ENCODE data around the gene SLC5A5. TPM values are rescaled to one million over a fixed set of nuclear protein-coding genes. Genes with fewer than 3 reads are reported as not detected.

Gene SLC5A5
- total RNA-seq, 1 experiment from 2014 or later = not detected

DNA sequence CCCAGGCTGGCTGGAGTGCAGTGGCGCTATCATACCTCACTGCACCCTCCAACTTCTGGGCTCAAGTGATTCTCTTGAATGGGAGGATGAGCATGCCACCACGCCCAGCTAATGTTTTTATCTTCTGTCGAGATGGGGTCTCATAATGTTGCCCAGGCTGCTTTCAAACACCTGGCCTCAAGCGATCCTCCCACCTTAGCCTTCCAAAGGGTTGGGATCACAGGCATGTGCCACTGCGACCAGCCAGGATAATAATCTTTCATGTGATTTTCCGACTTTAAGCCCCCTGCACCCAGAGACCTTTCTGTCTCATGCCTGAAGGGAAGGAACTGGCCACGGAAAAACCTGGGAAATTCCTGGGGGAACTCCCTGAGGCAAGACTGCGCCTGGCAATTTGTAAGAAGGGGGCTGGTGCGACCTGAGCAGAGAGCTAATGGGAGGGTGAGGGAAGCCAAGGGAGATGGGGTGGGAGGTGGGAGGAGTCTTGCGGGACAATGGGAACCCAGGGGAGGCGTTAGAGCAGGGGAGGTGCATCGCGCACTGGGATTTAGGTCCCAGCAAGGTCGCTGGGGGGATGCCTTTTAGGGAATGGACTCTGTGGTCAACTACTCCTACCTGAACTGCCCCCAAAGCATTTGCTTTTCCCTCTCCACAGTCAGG lies 59.9 kb downstream of the SLC5A5 start:
- Mint-ChIP-seq H3K36me3 (ENCODE audit: insufficient read depth, unreplicated experiment) (peaks cover 7% of the 10 kb centered on the region), H3K4me3 (ENCODE audit: unreplicated experiment) (peak overlapping the region; percentile 95), H3K9me3 (ENCODE audit: unreplicated experiment) (no peaks in the 10 kb centered on the region), H3K27me3 (ENCODE audit: insufficient read depth, unreplicated experiment) (no peaks in the 10 kb centered on the region), H3K4me1 (ENCODE audit: insufficient read depth, unreplicated experiment) (peaks cover 6% of the 10 kb centered on the region), H3K27ac (ENCODE audit: low read depth, unreplicated experiment) (no peak overlapping the region)
- POLR2A ChIA-PET = interaction anchor here (0.9 to 6.3 kb wide), 9 partner anchors 26 to 379 kb away, joined by 3 to 223 read pairs (median 15); partner anchors contain the start of genes RPL18A and SLC5A5
- no peak for DNase-seq (ENCODE audit: unreplicated experiment)
- intact Hi-C loops (cut with micrococcal nuclease) = loop anchor here (1.0 kb wide), 2 partner anchors 61 to 72 kb away; partner anchors contain the start of gene RPL18A
- CTCF ChIA-PET = interaction anchor here (0.7 to 4.8 kb wide), 11 partner anchors 26 to 76 kb away, joined by 3 to 90 read pairs (median 7); partner anchors contain the start of genes RPL18A and SLC5A5
- TF ChIP-seq, protein P1, sequence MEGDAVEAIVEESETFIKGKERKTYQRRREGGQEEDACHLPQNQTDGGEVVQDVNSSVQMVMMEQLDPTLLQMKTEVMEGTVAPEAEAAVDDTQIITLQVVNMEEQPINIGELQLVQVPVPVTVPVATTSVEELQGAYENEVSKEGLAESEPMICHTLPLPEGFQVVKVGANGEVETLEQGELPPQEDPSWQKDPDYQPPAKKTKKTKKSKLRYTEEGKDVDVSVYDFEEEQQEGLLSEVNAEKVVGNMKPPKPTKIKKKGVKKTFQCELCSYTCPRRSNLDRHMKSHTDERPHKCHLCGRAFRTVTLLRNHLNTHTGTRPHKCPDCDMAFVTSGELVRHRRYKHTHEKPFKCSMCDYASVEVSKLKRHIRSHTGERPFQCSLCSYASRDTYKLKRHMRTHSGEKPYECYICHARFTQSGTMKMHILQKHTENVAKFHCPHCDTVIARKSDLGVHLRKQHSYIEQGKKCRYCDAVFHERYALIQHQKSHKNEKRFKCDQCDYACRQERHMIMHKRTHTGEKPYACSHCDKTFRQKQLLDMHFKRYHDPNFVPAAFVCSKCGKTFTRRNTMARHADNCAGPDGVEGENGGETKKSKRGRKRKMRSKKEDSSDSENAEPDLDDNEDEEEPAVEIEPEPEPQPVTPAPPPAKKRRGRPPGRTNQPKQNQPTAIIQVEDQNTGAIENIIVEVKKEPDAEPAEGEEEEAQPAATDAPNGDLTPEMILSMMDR (IDR thresholded peaks at IDR 0.05; ENCODE audit: unreplicated experiment) = no peak
- no TSS peak for BruUV-seq (replicated peaks)

DNA sequence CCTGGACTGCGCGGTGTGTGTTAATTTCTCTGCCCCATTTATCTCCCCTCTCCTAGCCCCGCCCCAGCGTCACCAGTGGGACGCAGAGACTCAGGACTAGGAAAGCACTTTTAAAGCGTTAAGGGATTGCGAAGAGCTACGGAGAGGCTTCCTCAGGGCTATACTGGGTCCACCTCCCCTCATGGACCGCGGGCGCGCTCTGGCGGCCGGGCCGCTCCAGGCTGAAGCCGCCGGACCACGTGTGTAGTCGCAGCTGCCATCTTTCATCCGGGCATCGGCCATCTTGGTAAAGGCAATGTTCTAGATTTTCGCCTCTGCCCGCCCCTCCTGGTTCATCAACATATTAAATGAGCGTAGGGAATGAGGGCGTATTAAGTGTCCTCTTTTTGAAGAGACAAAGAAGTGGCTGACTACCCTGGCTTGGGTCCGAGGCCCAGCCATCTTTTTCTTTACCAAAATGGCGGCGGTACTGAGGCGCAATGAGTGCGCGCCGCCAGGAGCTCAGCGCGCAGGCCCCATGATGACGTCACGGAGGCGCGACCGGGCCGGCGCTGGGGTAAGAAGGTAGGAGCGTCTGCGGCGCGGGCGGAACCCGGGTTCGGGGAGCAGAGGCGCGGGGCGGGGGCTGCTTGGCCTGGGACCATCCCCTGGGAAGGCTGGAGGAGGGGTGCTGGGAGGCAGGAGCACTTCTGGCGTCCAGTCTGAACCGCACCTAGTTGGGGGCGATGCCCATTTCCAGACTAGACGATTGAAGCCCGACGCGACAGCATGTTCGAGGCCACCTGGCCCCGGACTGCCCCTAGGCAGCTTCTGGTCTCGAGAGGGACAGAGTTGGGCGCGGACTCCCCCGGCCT lies 61.0 kb downstream of the SLC5A5 start, which contains the start of gene CCDC124:
CCDC124 (plus strand) TSS at position 531 of the 854 bp plus-strand sequence. CDS start 3,406 bp downstream, outside the sequence.
- Mint-ChIP-seq H3K4me3 (ENCODE audit: unreplicated experiment) (peak within 1 kb of the TSS; percentile 95), H3K36me3 (ENCODE audit: insufficient read depth, unreplicated experiment) (peaks cover 7% of the 10 kb centered on the region), H3K27me3 (ENCODE audit: insufficient read depth, unreplicated experiment) (no peaks in the 10 kb centered on the region), H3K27ac (ENCODE audit: low read depth, unreplicated experiment) (peak within 1 kb of the TSS; percentile 99), H3K4me1 (ENCODE audit: insufficient read depth, unreplicated experiment) (peaks cover 6% of the 10 kb centered on the region), H3K9me3 (ENCODE audit: unreplicated experiment) (no peaks in the 10 kb centered on the region)
- CTCF ChIA-PET = interaction anchor here (0.6 to 4.8 kb wide), 19 partner anchors 10 to 522 kb away, joined by 3 to 90 read pairs (median 5); partner anchors contain the start of genes RPL18A and SLC5A5
- intact Hi-C loops (cut with micrococcal nuclease) = loop anchor here (1.0 kb wide), 2 partner anchors 62 to 73 kb away; partner anchors contain the start of gene RPL18A
- DNase-seq (ENCODE audit: unreplicated experiment) = peak; percentile 94
- TF ChIP-seq, protein P1 (IDR thresholded peaks at IDR 0.05; ENCODE audit: unreplicated experiment) = peak; percentile 98
- POLR2A ChIA-PET = interaction anchor here (0.5 to 6.3 kb wide), 35 partner anchors 9 to 673 kb away, joined by 3 to 223 read pairs (median 4); partner anchors contain the start of genes ARRDC2, ELL, GTPBP3 and MAP1S
- TSS peak; percentile 76 for BruUV-seq (replicated peaks)

DNA sequence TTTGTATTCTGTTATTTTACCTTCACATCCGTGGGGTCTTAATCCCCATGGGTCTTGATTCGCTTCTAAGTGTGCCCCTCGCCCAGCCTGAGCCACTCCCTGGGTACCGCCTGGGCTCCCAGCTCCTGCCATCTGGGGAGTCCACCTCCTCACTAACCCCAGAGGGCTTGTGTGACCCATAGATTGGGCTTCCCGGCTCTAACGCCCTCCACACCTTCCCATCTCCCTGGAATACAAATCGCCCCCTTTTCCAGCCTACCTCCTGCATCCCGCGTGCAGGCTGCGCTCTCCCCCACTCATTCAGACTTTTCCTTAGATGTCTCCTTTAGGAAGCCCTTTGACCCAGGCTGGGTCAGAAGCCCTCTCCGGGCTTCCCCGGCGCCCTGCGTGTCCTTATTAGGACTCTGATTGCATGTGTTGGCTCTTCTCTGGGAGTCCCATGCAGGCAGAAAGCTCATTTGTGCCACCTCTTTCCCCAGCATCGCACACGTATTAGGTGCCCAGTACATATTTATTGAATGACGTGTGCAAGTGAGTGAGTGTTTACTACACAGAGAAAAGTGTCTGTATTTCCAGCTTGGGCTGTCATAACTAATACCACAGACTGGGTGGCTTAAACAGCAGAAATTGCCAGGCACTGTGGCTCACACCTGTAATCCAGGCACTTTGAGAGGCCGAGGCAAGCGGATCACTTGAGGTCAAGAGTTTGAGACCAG lies 61.8 kb downstream of the SLC5A5 start:
- H3K27me3 Mint-ChIP-seq (ENCODE audit: insufficient read depth, unreplicated experiment) = no peaks in the 10 kb centered on the region
- DNase-seq (ENCODE audit: unreplicated experiment) = peak; percentile 66
- TF ChIP-seq, protein P1 (IDR thresholded peaks at IDR 0.05; ENCODE audit: unreplicated experiment) = no peak
- BruUV-seq (replicated peaks) = TSS peak; percentile 81
- H3K9me3 Mint-ChIP-seq (ENCODE audit: unreplicated experiment) = no peaks in the 10 kb centered on the region
- H3K36me3 Mint-ChIP-seq (ENCODE audit: insufficient read depth, unreplicated experiment) = peaks cover 13% of the 10 kb centered on the region
- H3K4me3 Mint-ChIP-seq (ENCODE audit: unreplicated experiment) = peak overlapping the region; percentile 95
- peak overlapping the region; percentile 99 for H3K27ac Mint-ChIP-seq (ENCODE audit: low read depth, unreplicated experiment)
- peaks cover 6% of the 10 kb centered on the region for H3K4me1 Mint-ChIP-seq (ENCODE audit: insufficient read depth, unreplicated experiment)
- intact Hi-C loops (cut with micrococcal nuclease) = no loop called here
- ChIA-PET POLR2A (interaction anchor here (0.7 to 6.3 kb wide), 26 partner anchors 10 to 464 kb away, joined by 3 to 223 read pairs (median 5); partner anchors contain the start of genes ARRDC2, PGLS, RPL18A and SLC5A5), CTCF (interaction anchor here (0.6 to 4.8 kb wide), 16 partner anchors 9 to 543 kb away, joined by 3 to 90 read pairs (median 5); partner anchors contain the start of genes ARRDC2, RPL18A and SLC5A5)

Measured in MCF 10A (cell line).